ENCODE results near the gene CTSL. TPM values are rescaled to one million over a fixed set of nuclear protein-coding genes. Genes with fewer than 3 reads are reported as not detected.

Gene CTSL
- total RNA-seq, 4 donors from 2014 or later: 71.4 to 387 (median 94.5) TPM

DNA sequence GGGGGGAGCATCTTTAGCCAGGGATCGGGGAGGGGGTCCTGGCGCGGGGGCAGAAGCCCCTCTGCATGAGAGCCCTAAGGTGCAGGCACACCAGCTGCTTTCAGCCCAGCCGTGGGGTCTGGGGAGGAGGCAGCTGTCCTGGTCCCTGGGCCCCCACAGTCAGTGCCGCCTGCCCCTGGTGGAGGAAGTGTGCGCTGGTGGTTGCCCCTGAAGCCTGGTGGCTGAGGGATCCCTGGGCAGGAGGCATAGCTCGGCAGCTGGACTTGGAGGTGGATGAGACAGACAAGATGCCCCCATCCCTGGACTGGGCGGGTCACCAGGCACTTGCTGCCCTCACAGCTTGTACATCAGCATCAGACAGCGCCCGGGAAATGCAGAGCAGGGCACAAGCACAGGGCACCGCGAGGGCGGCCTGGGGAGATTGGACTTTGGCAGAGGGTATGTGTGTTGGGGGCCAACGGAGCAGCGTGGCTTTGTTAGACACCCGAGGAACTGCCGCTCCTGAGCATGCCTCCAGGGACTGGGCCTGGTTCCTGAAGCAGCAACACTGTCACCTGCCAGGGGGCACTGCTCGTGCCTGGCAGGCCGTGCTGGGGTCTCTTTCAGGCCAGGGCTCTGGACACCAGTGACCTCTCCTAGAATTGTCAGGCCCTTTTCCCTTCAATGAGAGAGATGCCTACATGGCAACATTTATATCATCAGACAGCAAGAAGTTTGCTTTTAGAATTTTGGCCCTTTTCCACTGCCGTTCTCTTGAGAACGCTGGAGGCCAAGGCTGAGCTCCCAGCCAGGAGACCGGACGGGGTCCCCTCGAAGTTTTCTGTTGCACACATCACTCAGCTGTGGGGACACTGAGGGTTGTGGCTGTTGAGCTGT, 41.9 kb upstream of the CTSL start:
- H3K27me3 ChIP-seq: no peaks in the 10 kb centered on the region
- H3K4me3 ChIP-seq: no peak overlapping the region
- peak; percentile 89 for DNase-seq (ENCODE audit: extremely low spot score)
- intact Hi-C loops (cut with DNase I): loop anchor here (5.0 to 10.0 kb wide), 4 partner anchors 43 to 361 kb away; partner anchors contain the start of genes CDK20 and CTSL
- peaks cover 0 to 29% (median 19%) of the 10 kb centered on the region in 4 donors for H3K4me1 ChIP-seq
- H3K9me3 ChIP-seq: no peaks in the 10 kb centered on the region
- H3K36me3 ChIP-seq: peaks cover 0 to 50% (median 25%) of the 10 kb centered on the region in 4 donors
- peak overlapping the region in 3 of 4 donors; percentile 8 to 51 (median 9) for H3K27ac ChIP-seq (replicated peaks in 1 of 4)
- 56% methylated on average over 7 of the region's 24 CpGs for WGBS
- no peak for TF ChIP-seq EP300 (IDR thresholded peaks at IDR 0.05)
- TF ChIP-seq POLR2A (IDR thresholded peaks at IDR 0.05; ENCODE audit: low read depth): no peak
- TF ChIP-seq, protein P1, sequence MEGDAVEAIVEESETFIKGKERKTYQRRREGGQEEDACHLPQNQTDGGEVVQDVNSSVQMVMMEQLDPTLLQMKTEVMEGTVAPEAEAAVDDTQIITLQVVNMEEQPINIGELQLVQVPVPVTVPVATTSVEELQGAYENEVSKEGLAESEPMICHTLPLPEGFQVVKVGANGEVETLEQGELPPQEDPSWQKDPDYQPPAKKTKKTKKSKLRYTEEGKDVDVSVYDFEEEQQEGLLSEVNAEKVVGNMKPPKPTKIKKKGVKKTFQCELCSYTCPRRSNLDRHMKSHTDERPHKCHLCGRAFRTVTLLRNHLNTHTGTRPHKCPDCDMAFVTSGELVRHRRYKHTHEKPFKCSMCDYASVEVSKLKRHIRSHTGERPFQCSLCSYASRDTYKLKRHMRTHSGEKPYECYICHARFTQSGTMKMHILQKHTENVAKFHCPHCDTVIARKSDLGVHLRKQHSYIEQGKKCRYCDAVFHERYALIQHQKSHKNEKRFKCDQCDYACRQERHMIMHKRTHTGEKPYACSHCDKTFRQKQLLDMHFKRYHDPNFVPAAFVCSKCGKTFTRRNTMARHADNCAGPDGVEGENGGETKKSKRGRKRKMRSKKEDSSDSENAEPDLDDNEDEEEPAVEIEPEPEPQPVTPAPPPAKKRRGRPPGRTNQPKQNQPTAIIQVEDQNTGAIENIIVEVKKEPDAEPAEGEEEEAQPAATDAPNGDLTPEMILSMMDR (IDR thresholded peaks at IDR 0.05): no peak
- TF ChIP-seq POLR2AphosphoS5 (IDR thresholded peaks at IDR 0.05): no peak

GRCh38 chr9:87684627-87685219, 41.2 kb upstream of the CTSL start:
- 33% methylated on average over 11 of the region's 11 CpGs for WGBS
- peak; percentile 89 for DNase-seq (ENCODE audit: extremely low spot score)
- intact Hi-C loops (cut with DNase I): loop anchor here (5.0 to 10.0 kb wide), 4 partner anchors 43 to 360 kb away; partner anchors contain the start of genes CDK20 and CTSL
- Histone ChIP-seq H3K27ac (replicated peaks in 1 of 4) (peak overlapping the region in 3 of 4 donors; percentile 8 to 51 (median 9)), H3K9me3 (no peaks in the 10 kb centered on the region), H3K4me1 (peaks cover 0 to 26% (median 19%) of the 10 kb centered on the region in 4 donors), H3K27me3 (no peaks in the 10 kb centered on the region), H3K4me3 (no peak overlapping the region), H3K36me3 (peaks cover 0 to 52% (median 25%) of the 10 kb centered on the region in 4 donors)
- TF ChIP-seq EP300 (IDR thresholded peaks at IDR 0.05) (no peak), POLR2AphosphoS5 (IDR thresholded peaks at IDR 0.05) (no peak)
- TF ChIP-seq, protein P1 (IDR thresholded peaks at IDR 0.05): peak; percentile 67 to 82 (median 74)

DNA sequence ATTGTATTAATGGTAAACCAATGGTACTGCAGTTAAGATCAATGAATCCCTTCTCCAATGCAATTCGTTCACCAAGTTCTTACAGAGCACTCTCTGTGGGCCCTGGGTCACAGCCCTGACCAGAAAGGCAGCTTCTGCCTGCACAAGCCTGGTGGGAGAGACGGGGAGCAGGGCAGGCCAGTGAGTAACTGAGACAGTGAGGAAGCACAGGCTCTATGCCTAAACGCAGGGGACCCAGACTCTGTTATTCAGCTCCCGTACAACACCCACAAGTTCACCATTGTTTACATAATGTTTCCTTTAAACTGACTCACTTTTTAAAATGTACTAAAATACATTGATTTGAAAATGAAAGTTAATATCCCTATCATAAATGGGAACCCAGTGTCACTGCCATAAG, 40.5 kb upstream of the CTSL start:
- DNase-seq (ENCODE audit: extremely low spot score): peak; percentile 72
- H3K9me3 ChIP-seq: no peaks in the 10 kb centered on the region
- H3K27me3 ChIP-seq: no peaks in the 10 kb centered on the region
- H3K36me3 ChIP-seq: peaks cover 0 to 52% (median 22%) of the 10 kb centered on the region in 4 donors
- peak overlapping the region in 3 of 4 donors; percentile 15 to 51 (median 33) for H3K27ac ChIP-seq (replicated peaks in 1 of 4)
- 55% methylated on average over 4 of the region's 4 CpGs for WGBS
- H3K4me3 ChIP-seq: no peak overlapping the region
- intact Hi-C loops (cut with DNase I): loop anchor here (10.0 kb wide), 2 partner anchors 289 to 359 kb away; partner anchors contain the start of gene CDK20
- TF ChIP-seq EP300 (IDR thresholded peaks at IDR 0.05) (no peak), POLR2A (IDR thresholded peaks at IDR 0.05; ENCODE audit: low read depth) (no peak), POLR2AphosphoS5 (IDR thresholded peaks at IDR 0.05) (no peak)
- TF ChIP-seq, protein P1 (IDR thresholded peaks at IDR 0.05): no peak
- H3K4me1 ChIP-seq: peaks cover 0 to 26% (median 19%) of the 10 kb centered on the region in 4 donors

DNA sequence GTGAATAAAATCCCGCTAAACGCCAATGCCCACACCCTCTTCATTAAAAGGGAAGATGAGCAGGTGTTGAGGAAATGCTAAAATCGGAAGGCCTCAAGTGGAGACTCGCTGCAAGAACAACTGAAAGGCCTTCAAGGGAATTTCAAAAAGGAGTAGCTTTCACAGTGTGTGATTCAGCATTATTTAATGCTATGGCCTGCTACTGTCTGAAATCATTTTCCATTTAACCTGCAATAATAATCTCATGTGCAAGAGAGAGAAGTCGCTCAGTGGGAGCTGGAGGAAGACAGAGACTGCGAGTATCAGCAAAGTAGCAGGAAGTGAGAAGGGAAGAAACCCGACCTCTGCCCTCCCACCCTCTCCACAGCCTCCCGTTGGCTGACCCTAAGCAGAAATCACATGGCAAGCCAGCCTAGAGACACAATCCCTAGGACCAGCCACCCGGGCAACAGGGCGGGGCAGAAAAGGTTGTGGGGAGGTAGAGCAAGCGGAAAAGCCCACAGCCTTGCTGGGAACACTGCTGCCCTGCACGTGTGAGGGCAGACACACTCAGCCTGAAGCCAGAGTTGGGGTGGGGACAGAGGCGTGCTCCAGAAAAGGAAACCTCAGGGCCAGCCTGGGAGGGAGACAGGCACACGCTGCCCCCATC, 39.9 kb upstream of the CTSL start:
- WGBS: 72% methylated on average over 11 of the region's 14 CpGs
- intact Hi-C loops (cut with DNase I): loop anchor here (10.0 kb wide), 2 partner anchors 289 to 359 kb away; partner anchors contain the start of gene CDK20
- no peak for TF ChIP-seq POLR2A (IDR thresholded peaks at IDR 0.05; ENCODE audit: low read depth)
- TF ChIP-seq POLR2AphosphoS5 (IDR thresholded peaks at IDR 0.05): no peak
- TF ChIP-seq, protein P1 (IDR thresholded peaks at IDR 0.05): no peak
- TF ChIP-seq EP300 (IDR thresholded peaks at IDR 0.05): no peak
- Histone ChIP-seq H3K9me3 (no peaks in the 10 kb centered on the region), H3K4me3 (no peak overlapping the region), H3K27ac (replicated peaks in 1 of 4) (peak overlapping the region in 3 of 4 donors; percentile 15 to 33 (median 30)), H3K27me3 (no peaks in the 10 kb centered on the region), H3K36me3 (peaks cover 0 to 50% (median 20%) of the 10 kb centered on the region in 4 donors), H3K4me1 (peaks cover 0 to 30% (median 21%) of the 10 kb centered on the region in 4 donors)
- DNase-seq (ENCODE audit: extremely low spot score): peak; percentile 92

Data from esophagus muscularis mucosa (tissue), 4 donors.